GM23248 (cell line): Measurements from ENCODE around the gene ELMO1. TPM values are rescaled to one million over a fixed set of nuclear protein-coding genes. Genes with fewer than 3 reads are reported as not detected.

ENCODE experiments used
- DNase-seq: peaks from one replicate; pipeline ENCODE4 v3.0.0-alpha.2; 2015
- H2AFZ ChIP-seq: fragments of 200-600 bp; sonication (generic); 2 replicates; pipeline ENCODE4 v1.6.1; 2016; ENCODE audit warnings: antibody characterized with exemption
- H3F3A ChIP-seq: fragments of 200-600 bp; sonication (generic); 2 replicates; pipeline ENCODE4 v1.6.1; 2016; ENCODE audit warnings: mild to moderate bottlenecking, antibody characterized with exemption, mixed run types; ENCODE audit not compliant: insufficient read depth
- H3K27ac ChIP-seq: fragments of 200-600 bp; sonication (generic); 2 replicates; pipeline ENCODE4 v1.5.1; 2016; ENCODE audit warnings: mild to moderate bottlenecking
- H3K27me3 ChIP-seq: fragments of 200-600 bp; sonication (generic); replicated peaks from 2 replicates; pipeline ENCODE4 v1.6.1; 2016; ENCODE audit warnings: mild to moderate bottlenecking; ENCODE audit not compliant: insufficient read depth
- H3K36me3 ChIP-seq: fragments of 200-600 bp; sonication (generic); 2 replicates; pipeline ENCODE4 v1.6.1; 2016; ENCODE audit warnings: low read depth, mild to moderate bottlenecking
- H3K4me1 ChIP-seq: fragments of 200-600 bp; sonication (generic); 2 replicates; pipeline ENCODE4 v1.6.1; 2016; ENCODE audit warnings: mild to moderate bottlenecking; ENCODE audit not compliant: insufficient read depth
- H3K4me2 ChIP-seq: fragments of 200-600 bp; sonication (generic); one replicate; pipeline ENCODE4 v1.6.1; 2016; ENCODE audit warnings: mild to moderate bottlenecking; ENCODE audit not compliant: unreplicated experiment
- H3K4me3 ChIP-seq: fragments of 200-600 bp; sonication (generic); 2 replicates; pipeline ENCODE4 v1.5.1; 2016; ENCODE audit warnings: mild to moderate bottlenecking
- H3K79me2 ChIP-seq: fragments of 200-600 bp; sonication (generic); 2 replicates; pipeline ENCODE4 v1.6.1; 2016; ENCODE audit warnings: mild to moderate bottlenecking; ENCODE audit not compliant: insufficient read depth
- H3K9ac ChIP-seq: fragments of 200-600 bp; sonication (generic); 2 replicates; pipeline ENCODE4 v1.6.1; 2016; ENCODE audit warnings: mild to moderate bottlenecking
- H3K9me2 ChIP-seq: fragments of 200-600 bp; sonication (generic); 2 replicates; pipeline ENCODE4 v1.6.1; 2016; ENCODE audit warnings: mixed run types, mild to moderate bottlenecking, moderate library complexity; ENCODE audit not compliant: insufficient read depth
- H3K9me3 ChIP-seq: fragments of 200-600 bp; sonication (generic); one replicate; pipeline ENCODE4 v1.6.1; 2017; ENCODE audit warnings: low read depth
- H4K20me1 ChIP-seq: fragments of 200-600 bp; sonication (generic); 2 replicates; pipeline ENCODE4 v1.6.0; 2016; ENCODE audit not compliant: insufficient read depth
- EZH2 ChIP-seq: fragments of 200-600 bp; sonication (generic); IDR thresholded peaks from 2 replicates; pipeline ENCODE4 v1.6.1; 2018; ENCODE audit warnings: antibody characterized with exemption, mild to moderate bottlenecking; ENCODE audit not compliant: insufficient read depth, poor library complexity, severe bottlenecking
- EZH2phosphoT487 ChIP-seq: fragments of 200-600 bp; sonication (generic); IDR thresholded peaks from 2 replicates; pipeline ENCODE4 v1.6.1; 2018; ENCODE audit warnings: antibody characterized with exemption, moderate library complexity, mild to moderate bottlenecking, low read depth; ENCODE audit not compliant: insufficient read depth
- WGBS, 2 experiments: methylation state at CpG; one replicate each; pipeline ENCODE4 v1.1.6; 2015 to 2017; ENCODE audit warnings: low lambda C conversion rate in 2 of 2, low coverage in 1 of 2; ENCODE audit errors: missing lambda C conversion rate in 2 of 2; 5-methylcytosine and 5-hydroxymethylcytosine counted together
- in situ Hi-C: fragments of 300-500 bp; cut with MboI; formaldehyde crosslinking; loops from 2 replicates; pipeline ENCODE4 v1.15.0; 2020
- polyA plus RNA-seq: library from polyadenylated mRNA; unstranded; fragments of >200 nt; fragmentation: Nextera tagmentation; extraction: Ambion mirVana; gene quantifications from 2 replicates; pipeline ENCODE4 v1.2.1, GENCODE V29; 2016
- total RNA-seq: library from RNA; depleted of rRNA; stranded (reverse); fragments of >200 nt; shearing (Covaris generic); gene quantifications from 2 replicates; pipeline ENCODE4 v1.2.3, GENCODE V29; 2014

The ELMO1 gene
- total and polyA plus RNA-seq, 2 experiments from 2014 or later: not detected

DNA sequence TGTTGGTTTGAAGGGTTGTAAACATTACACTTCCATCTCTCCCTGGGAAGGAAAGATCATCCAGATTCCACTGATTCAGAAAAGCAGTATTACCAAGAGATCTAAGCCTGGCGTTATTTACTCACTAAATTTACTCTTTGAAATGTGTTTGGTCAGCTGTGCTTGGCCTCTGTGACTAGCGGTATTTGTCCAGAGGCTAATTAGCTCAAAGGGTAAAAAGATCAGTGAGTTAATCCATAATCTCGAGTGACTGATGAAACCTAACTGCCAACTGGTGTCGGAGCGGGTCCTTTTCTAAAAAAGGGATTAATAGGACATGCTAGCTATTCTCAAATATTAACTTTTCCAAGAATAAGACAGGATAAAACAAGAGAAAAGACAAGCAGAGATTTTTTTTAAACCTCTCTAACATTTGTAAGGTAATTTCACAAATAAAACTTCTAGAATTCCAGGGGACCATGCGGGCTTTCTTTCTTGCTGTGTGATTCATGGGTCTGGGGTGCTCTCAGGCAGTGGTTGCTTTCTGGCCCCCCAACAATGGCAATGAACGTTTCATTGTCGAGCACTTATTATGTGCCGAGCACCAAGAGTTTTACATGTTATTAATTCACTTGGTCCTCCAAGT, 477.0 kb downstream of the ELMO1 start:
- no peak overlapping the region for H3K4me3 ChIP-seq
- no peaks in the 10 kb centered on the region for H3K79me2 ChIP-seq
- in situ Hi-C loops: no loop called here
- no peak overlapping the region for H2AFZ ChIP-seq
- H3K9ac ChIP-seq: no peak overlapping the region
- TF ChIP-seq EZH2phosphoT487 (no peak), EZH2 (no peak)
- no peaks in the 10 kb centered on the region for H3K9me3 ChIP-seq
- WGBS, 2 experiments: 58 to 62% methylated on average over 9 of the region's 9 CpGs
- no peak for DNase-seq
- H4K20me1 ChIP-seq: no peaks in the 10 kb centered on the region
- no peak overlapping the region for H3K4me2 ChIP-seq
- H3K4me1 ChIP-seq: no peaks in the 10 kb centered on the region
- H3K36me3 ChIP-seq: no peaks in the 10 kb centered on the region
- no peaks in the 10 kb centered on the region for H3F3A ChIP-seq
- no peak overlapping the region for H3K27ac ChIP-seq
- no peaks in the 10 kb centered on the region for H3K9me2 ChIP-seq
- no peaks in the 10 kb centered on the region for H3K27me3 ChIP-seq

GRCh38 chr7:36970551-36971514, 477.8 kb downstream of the ELMO1 start:
- TF ChIP-seq EZH2 (no peak), EZH2phosphoT487 (no peak)
- WGBS, 2 experiments: 65 to 67% methylated on average over 5 of the region's 5 CpGs
- no peaks in the 10 kb centered on the region for H3F3A ChIP-seq
- no peak overlapping the region for H2AFZ ChIP-seq
- H3K4me2 ChIP-seq: no peak overlapping the region
- in situ Hi-C loops: no loop called here
- H3K4me1 ChIP-seq: no peaks in the 10 kb centered on the region
- H3K79me2 ChIP-seq: no peaks in the 10 kb centered on the region
- H3K9me2 ChIP-seq: no peaks in the 10 kb centered on the region
- H3K27me3 ChIP-seq: no peaks in the 10 kb centered on the region
- no peaks in the 10 kb centered on the region for H4K20me1 ChIP-seq
- H3K9ac ChIP-seq: no peak overlapping the region
- no peaks in the 10 kb centered on the region for H3K9me3 ChIP-seq
- DNase-seq: no peak
- no peaks in the 10 kb centered on the region for H3K36me3 ChIP-seq
- H3K4me3 ChIP-seq: no peak overlapping the region
- H3K27ac ChIP-seq: no peak overlapping the region

GRCh38 chr7:36969376-36969775, 479.3 kb downstream of the ELMO1 start:
- TF ChIP-seq EZH2phosphoT487: no peak

DNA sequence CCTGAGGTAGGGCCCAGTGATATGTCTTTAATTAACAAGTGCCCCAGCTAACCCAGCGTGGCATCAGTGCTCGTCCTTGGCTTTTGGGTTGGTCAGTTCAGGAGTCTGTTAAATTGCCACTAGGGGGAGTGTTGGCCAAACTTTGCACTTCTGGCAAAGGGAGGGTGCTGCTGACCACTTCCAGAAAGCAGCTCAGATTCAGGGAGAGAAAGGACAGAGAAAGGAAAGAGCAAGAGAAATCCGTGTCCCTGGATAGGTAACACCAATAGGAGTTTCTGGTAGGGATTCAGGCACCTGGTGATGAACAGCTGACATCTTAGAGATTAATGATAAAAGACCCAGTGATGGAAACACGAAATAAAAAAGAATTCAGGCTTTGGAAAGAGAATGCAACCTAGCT, 481.3 kb downstream of the ELMO1 start:
- no peak overlapping the region for H3K4me2 ChIP-seq
- no peak overlapping the region for H2AFZ ChIP-seq
- no peaks in the 10 kb centered on the region for H3K9me2 ChIP-seq
- in situ Hi-C loops: no loop called here
- no peaks in the 10 kb centered on the region for H4K20me1 ChIP-seq
- no peaks in the 10 kb centered on the region for H3K79me2 ChIP-seq
- no peaks in the 10 kb centered on the region for H3K9me3 ChIP-seq
- H3K36me3 ChIP-seq: no peaks in the 10 kb centered on the region
- H3F3A ChIP-seq: no peaks in the 10 kb centered on the region
- no peaks in the 10 kb centered on the region for H3K27me3 ChIP-seq
- TF ChIP-seq EZH2phosphoT487 (no peak), EZH2 (no peak)
- peak; percentile 78 for DNase-seq
- H3K4me1 ChIP-seq: no peaks in the 10 kb centered on the region
- H3K9ac ChIP-seq: no peak overlapping the region
- no peak overlapping the region for H3K27ac ChIP-seq
- 16 to 20% methylated on average over 4 of the region's 4 CpGs for WGBS, 2 experiments
- H3K4me3 ChIP-seq: no peak overlapping the region

More at GRCh38 chr7:36969376-36969775, 479.3 kb downstream of the ELMO1 start:
- Histone ChIP-seq H3K4me2 (no peak overlapping the region), H3K9me2 (no peaks in the 10 kb centered on the region), H3K36me3 (no peaks in the 10 kb centered on the region), H3K79me2 (no peaks in the 10 kb centered on the region), H2AFZ (no peak overlapping the region), H3K4me1 (no peaks in the 10 kb centered on the region), H3K27me3 (no peaks in the 10 kb centered on the region), H3K27ac (no peak overlapping the region), H3F3A (no peaks in the 10 kb centered on the region), H3K4me3 (no peak overlapping the region), H4K20me1 (no peaks in the 10 kb centered on the region), H3K9ac (no peak overlapping the region), H3K9me3 (no peaks in the 10 kb centered on the region)
- in situ Hi-C loops: no loop called here
- no peak for DNase-seq
